ENCODE measurements around the gene RUFY3.
"Not testable (repeated sequence)": the region's sequence is repeated elsewhere in the genome, so short reads cannot be mapped to it uniquely, and the experiment has no call there.

Gene RUFY3

GRCh38 chr4:70715097-70715496, 6.7 kb upstream of the RUFY3 start:
- no peak for TF ChIP-seq CTCF (IDR thresholded peaks at IDR 0.05; ENCODE audit: low read depth, low read length)
- no peak overlapping the region for H3K4me3 ChIP-seq (ENCODE audit: low read depth, low read length)

GRCh38 chr4:70718811-70719604, 2.8 kb upstream of the RUFY3 start:
- no peak overlapping the region for H3K4me3 ChIP-seq (ENCODE audit: low read depth, low read length)
- TF ChIP-seq CTCF (IDR thresholded peaks at IDR 0.05; ENCODE audit: low read depth, low read length), result no peak

- no peak for TF ChIP-seq CTCF (IDR thresholded peaks at IDR 0.05; ENCODE audit: low read depth, low read length)
- peak overlapping the region; percentile 56 for H3K4me3 ChIP-seq (ENCODE audit: low read depth, low read length)
These were observed 531 bp downstream of the RUFY3 start for GRCh38 chr4:70722199-70722791.

- H3K4me3 ChIP-seq (ENCODE audit: low read depth, low read length), result no peak overlapping the region
- no peak for TF ChIP-seq CTCF (IDR thresholded peaks at IDR 0.05; ENCODE audit: low read depth, low read length)
These were observed 2.7 kb downstream of the RUFY3 start for GRCh38 chr4:70724463-70724862.

GRCh38 chr4:70725633-70726032, 3.9 kb downstream of the RUFY3 start:
- TF ChIP-seq CTCF (IDR thresholded peaks at IDR 0.05; ENCODE audit: low read depth, low read length), result no peak
- no peak overlapping the region for H3K4me3 ChIP-seq (ENCODE audit: low read depth, low read length)

GRCh38 chr4:70726515-70726914, 4.8 kb downstream of the RUFY3 start:
- not testable (repeated sequence) for H3K4me3 ChIP-seq (ENCODE audit: low read depth, low read length)

- no peak overlapping the region for H3K4me3 ChIP-seq (ENCODE audit: low read depth, low read length)
- no peak for TF ChIP-seq CTCF (IDR thresholded peaks at IDR 0.05; ENCODE audit: low read depth, low read length)
These were observed 6.3 kb downstream of the RUFY3 start for GRCh38 chr4:70728091-70728490.

- not testable (repeated sequence) for H3K4me3 ChIP-seq (ENCODE audit: low read depth, low read length)
These were observed 11.1 kb downstream of the RUFY3 start for GRCh38 chr4:70732878-70733277.
